IPS-11a (cell line): ENCODE data around the gene SPPL2A.
"Not testable (repeated sequence)": the region's sequence is repeated elsewhere in the genome, so short reads cannot be mapped to it uniquely, and the experiment has no call there.

ENCODE experiments used
- H3K4me3 ChIP-seq: one replicate; pipeline ENCODE4 v1.5.1; 2013; ENCODE audit warnings: low read depth, low read length, control low read depth

SPPL2A gene

GRCh38 chr15:50765195-50765967, at the start of gene SPPL2A:
TSS of gene SPPL2A (minus strand) at chr15:50765706. CDS start at chr15:50765533, 173 bp downstream.
- H3K4me3 ChIP-seq = peak within 1 kb of the TSS; percentile 76

GRCh38 chr15:50814634-50815033, 49.1 kb upstream of the SPPL2A start:
- no peak overlapping the region for H3K4me3 ChIP-seq

- no peak overlapping the region for H3K4me3 ChIP-seq
Observed at GRCh38 chr15:50813865-50814264, 48.4 kb upstream of the SPPL2A start.

DNA sequence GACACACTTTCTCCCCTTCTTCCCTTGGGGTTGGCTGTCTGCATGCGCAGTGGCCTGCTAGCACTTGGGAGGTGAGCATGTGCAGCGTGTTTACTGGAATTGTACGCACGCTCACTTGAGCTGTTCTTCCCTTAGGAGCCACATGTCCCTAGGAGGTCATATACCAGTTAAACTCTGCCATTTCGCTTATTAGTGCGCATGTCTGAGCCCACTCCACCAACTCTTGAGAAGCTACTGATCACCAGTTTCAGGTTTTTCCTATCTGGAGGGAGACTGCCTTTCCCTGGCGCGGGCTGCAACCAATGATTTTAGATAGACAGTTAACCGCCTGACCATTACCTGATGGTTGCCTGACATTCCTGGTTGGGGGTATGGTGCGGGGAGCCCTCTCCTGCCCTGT, 47.6 kb upstream of the SPPL2A start:
- no peak overlapping the region for H3K4me3 ChIP-seq

DNA sequence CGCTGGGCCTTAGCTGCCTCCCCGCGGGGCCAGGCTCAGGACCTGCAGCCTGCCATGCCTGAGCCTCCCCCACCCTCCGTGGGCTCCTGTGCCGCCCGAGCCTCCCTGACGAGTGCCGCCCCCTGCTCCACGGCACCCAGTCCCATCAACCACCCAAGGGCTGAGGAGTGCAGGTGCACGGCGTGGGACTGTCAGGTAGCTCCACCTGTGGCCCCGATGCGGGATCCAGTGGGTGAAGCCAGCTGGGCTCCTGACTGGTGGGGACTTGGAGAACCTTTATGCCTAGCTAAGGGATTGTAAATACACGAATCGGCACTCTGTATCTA, 46.6 kb upstream of the SPPL2A start:
- H3K4me3 ChIP-seq = not testable (repeated sequence)

GRCh38 chr15:50811461-50812180, 46.1 kb upstream of the SPPL2A start:
- H3K4me3 ChIP-seq = not testable (repeated sequence)

DNA sequence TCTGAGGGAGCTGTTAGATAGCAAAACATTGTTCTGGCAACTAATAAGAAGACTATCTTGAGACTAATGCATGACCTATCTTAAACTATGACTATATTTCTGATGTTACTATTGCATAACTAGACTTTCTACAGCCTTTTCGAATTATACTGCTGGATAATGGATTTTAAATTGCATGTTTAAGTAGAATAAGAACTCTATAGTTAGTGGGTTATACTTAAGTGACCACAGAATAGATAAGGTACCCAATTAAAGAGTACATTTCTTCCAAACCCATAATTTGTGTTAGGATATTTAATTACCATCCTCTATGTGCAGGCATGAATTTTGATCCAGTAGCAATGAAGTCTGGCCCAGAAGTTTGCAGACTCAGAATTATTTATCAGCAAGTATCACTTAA, 44.6 kb upstream of the SPPL2A start:
- H3K4me3 ChIP-seq = no peak overlapping the region

- no peak overlapping the region for H3K4me3 ChIP-seq
Observed at GRCh38 chr15:50808728-50809127, 43.2 kb upstream of the SPPL2A start.

GRCh38 chr15:50803479-50804180, 38.1 kb upstream of the SPPL2A start:
- H3K4me3 ChIP-seq = no peak overlapping the region

DNA sequence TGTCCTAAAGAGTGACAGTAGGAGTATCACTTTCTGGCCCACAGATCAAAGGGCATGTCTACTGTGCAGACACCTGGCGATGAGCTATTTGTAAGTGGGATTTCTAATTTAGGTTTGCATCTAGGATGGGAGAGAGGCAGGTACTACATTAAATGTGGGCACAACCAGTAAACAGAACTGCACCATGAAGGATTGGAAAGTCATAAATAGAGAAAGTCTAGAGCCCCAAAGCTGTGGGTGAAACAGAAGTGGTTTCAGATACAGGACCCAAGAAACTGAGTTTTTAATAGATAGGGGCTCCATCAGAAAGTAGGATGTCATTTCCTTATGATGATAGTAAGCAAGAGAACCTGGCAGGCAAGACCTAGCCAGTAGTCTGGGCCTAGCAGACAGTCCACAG, 35.2 kb upstream of the SPPL2A start:
- no peak overlapping the region for H3K4me3 ChIP-seq

GRCh38 chr15:50798684-50799083, 33.2 kb upstream of the SPPL2A start:
- no peak overlapping the region for H3K4me3 ChIP-seq

DNA sequence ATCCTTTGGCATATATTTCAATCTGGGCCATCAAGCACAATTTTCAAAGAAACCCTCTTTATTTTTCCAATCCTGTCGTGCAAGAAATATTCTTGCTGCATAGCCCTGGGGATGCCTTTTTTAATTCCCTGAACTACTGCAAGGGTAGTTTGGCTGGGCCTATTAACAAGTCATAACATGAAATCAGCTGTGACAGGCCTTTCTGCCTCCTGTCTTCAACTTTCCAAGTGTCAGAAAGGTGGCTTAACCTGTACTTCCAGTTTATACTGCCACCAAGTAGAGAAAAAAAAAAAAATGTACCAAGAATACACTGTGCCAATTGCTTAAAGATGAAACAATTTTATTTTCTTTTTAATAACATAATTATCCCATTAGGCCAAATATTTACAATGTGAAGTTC, 32.4 kb upstream of the SPPL2A start:
- no peak overlapping the region for H3K4me3 ChIP-seq

- H3K4me3 ChIP-seq = no peak overlapping the region
Observed at GRCh38 chr15:50791486-50791885, 26.0 kb upstream of the SPPL2A start.

GRCh38 chr15:50790778-50791453, 25.4 kb upstream of the SPPL2A start:
- H3K4me3 ChIP-seq = no peak overlapping the region

- H3K4me3 ChIP-seq = no peak overlapping the region
Observed at GRCh38 chr15:50786871-50787270, 21.4 kb upstream of the SPPL2A start.

GRCh38 chr15:50786438-50786837, 20.9 kb upstream of the SPPL2A start:
- H3K4me3 ChIP-seq = no peak overlapping the region

DNA sequence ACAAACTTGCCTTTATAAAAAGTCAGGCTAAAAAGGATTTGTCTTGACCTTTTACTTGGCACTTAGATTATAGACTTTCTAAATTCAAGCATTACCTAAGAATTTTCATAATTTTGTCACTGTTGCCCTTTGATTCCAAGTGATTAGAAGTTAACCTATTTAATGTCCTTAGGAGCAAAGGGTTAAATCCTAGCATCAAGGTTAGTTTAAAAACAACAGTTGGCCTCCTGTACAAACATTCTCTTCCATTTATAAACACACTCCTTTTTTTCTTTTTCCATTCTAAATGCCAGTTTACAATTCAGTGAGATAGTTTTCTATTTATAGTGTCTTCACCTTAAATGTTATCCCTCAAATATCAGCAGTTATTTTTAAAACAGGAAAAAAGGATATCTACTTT, 18.4 kb upstream of the SPPL2A start:
- no peak overlapping the region for H3K4me3 ChIP-seq

DNA sequence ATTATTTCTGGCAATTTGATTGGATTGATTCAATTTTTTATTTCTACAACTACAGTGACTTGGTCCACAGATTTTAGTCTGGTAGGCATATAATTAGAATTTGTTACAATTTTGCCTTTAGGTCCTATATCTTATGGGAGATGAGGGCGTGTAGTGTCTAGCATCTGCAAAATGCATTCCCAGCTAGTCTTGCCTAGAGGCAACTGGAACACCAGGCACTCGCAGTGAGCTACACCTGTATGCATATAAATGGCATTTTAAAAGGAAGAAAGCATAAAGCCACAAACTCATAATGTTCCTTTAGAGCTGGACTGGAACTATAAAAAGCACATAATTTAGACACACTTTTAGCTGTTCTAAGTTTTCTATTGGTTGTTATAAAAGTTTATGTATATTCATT, 17.9 kb upstream of the SPPL2A start:
- H3K4me3 ChIP-seq = no peak overlapping the region

DNA sequence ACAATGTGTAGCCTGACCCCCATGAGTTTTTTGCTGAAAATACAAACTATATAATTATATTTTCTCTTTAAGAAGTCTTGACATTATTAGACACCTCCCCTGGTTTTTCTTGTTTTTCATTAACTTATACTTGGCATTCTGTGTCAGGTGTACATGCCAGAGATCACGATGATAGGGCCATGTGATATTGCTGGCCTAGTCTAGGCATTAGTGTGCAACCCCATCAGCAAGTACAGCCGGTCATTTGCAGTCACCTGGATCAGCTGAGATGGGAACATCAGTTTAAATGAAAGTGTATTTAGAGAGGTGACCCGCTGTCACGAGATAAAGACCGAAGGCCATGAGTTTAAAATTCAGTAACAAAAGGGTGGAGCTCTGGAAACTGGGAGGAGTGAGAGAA, 12.6 kb upstream of the SPPL2A start:
- no peak overlapping the region for H3K4me3 ChIP-seq

GRCh38 chr15:50777042-50777441, 11.5 kb upstream of the SPPL2A start:
- H3K4me3 ChIP-seq = no peak overlapping the region

GRCh38 chr15:50774450-50774849, 8.9 kb upstream of the SPPL2A start:
- no peak overlapping the region for H3K4me3 ChIP-seq
